ENCODE measurements around the gene ADAMTS17. TPM values are rescaled to one million over a fixed set of nuclear protein-coding genes. Genes with fewer than 3 reads are reported as not detected.
A peak's percentile ranks its signal among the peaks of the same experiment; 100 is the strongest.

The ADAMTS17 gene
- total RNA-seq, 4 donors from 2014 or later = 5.0 to 16.2 (median 11.6) TPM

GRCh38 chr15:100131321-100132224, 210.2 kb downstream of the ADAMTS17 start:
- no peaks in the 10 kb centered on the region for H3K9me3 ChIP-seq
- H3K36me3 ChIP-seq = no peaks in the 10 kb centered on the region
- no peaks in the 10 kb centered on the region for H3K4me1 ChIP-seq
- in situ Hi-C loops (cut with MboI; ENCODE audit: low sequenced_read_pairs in 4 of 4) (loop anchor here in 3 of 4 donors (10.0 to 25.0 kb wide), 2 partner anchors 194 to 197 kb away; no protein-coding TSS in a partner anchor), intact Hi-C loops (cut with DNase I; ENCODE audit: low total_unique reads) (loop anchor here (2.0 kb wide), 1 partner anchor 203 kb away; no protein-coding TSS in a partner anchor)
- TF ChIP-seq CTCF (IDR thresholded peaks at IDR 0.05 in 4 of 5, conservative IDR thresholded peaks at IDR 0.05 in 1 of 5) (peak in 3 of 5 experiments; percentile 27 to 53 (median 51)), POLR2A (IDR thresholded peaks at IDR 0.05) (no peak)
- peak overlapping the region in 3 of 4 donors; percentile 7 to 34 (median 17) for H3K4me3 ChIP-seq
- H3K27ac ChIP-seq = no peak overlapping the region
- peak; percentile 41 to 60 for ATAC-seq
- no peaks in the 10 kb centered on the region for H3K27me3 ChIP-seq
- peak in 1 of 2 donors; percentile 26 for DNase-seq

- Histone ChIP-seq H3K4me1 (no peaks in the 10 kb centered on the region), H3K27me3 (no peaks in the 10 kb centered on the region), H3K36me3 (no peaks in the 10 kb centered on the region), H3K27ac (no peak overlapping the region), H3K4me3 (no peak overlapping the region), H3K9me3 (no peaks in the 10 kb centered on the region)
- in situ Hi-C loops (cut with MboI; ENCODE audit: low sequenced_read_pairs in 4 of 4) (loop anchor here in 3 of 4 donors (10.0 to 25.0 kb wide), 2 partner anchors 192 to 195 kb away; no protein-coding TSS in a partner anchor), intact Hi-C loops (cut with DNase I; ENCODE audit: low total_unique reads) (no loop called here)
- ATAC-seq (no peak), DNase-seq (no peak)
- TF ChIP-seq CTCF (IDR thresholded peaks at IDR 0.05 in 4 of 5, conservative IDR thresholded peaks at IDR 0.05 in 1 of 5) (no peak), POLR2A (IDR thresholded peaks at IDR 0.05) (no peak)
Measured at GRCh38 chr15:100129677-100130076, 212.1 kb downstream of the ADAMTS17 start.

- intact Hi-C loops (cut with DNase I; ENCODE audit: low total_unique reads) = no loop called here
- DNase-seq = peak; percentile 71 to 75
Measured at GRCh38 chr15:100125401-100126191, 216.2 kb downstream of the ADAMTS17 start.

More at GRCh38 chr15:100125401-100126191, 216.2 kb downstream of the ADAMTS17 start:
- Histone ChIP-seq H3K36me3 (peaks cover 0 to 8% of the 10 kb centered on the region in 2 donors), H3K4me1 (no peaks in the 10 kb centered on the region), H3K27me3 (no peaks in the 10 kb centered on the region), H3K9me3 (peaks cover 0 to 10% (median 0%) of the 10 kb centered on the region in 3 donors), H3K27ac (peak overlapping the region in 3 of 4 donors; percentile 21 to 59 (median 50)), H3K4me3 (no peak overlapping the region)
- ATAC-seq = peak; percentile 82 to 83
- no peak for TF ChIP-seq CTCF (IDR thresholded peaks at IDR 0.05 in 4 of 5, conservative IDR thresholded peaks at IDR 0.05 in 1 of 5)
- no peak for TF ChIP-seq POLR2A (IDR thresholded peaks at IDR 0.05)
- in situ Hi-C loops (cut with MboI; ENCODE audit: low sequenced_read_pairs in 4 of 4) = loop anchor here in 1 of 4 donors (25.0 kb wide), 1 partner anchor 188 kb away; no protein-coding TSS in a partner anchor
